ENCODE results near the gene PPP4R3B. TPM values are rescaled to one million over a fixed set of nuclear protein-coding genes. Genes with fewer than 3 reads are reported as not detected.

The PPP4R3B gene
- total RNA-seq, 1 experiment from 2014 or later, result 88.9 TPM

GRCh38 chr2:55511508-55512124 lies 105.8 kb downstream of the PPP4R3B start:
- H3K27ac ChIP-seq, result no peak overlapping the region
- no peaks in the 10 kb centered on the region for H3K36me3 ChIP-seq
- H3K4me1 ChIP-seq, result peaks cover 11% of the 10 kb centered on the region
- H3K27me3 ChIP-seq, result no peaks in the 10 kb centered on the region
- no peak overlapping the region for H3K4me3 ChIP-seq
- DNase-seq, result peak; percentile 46 to 79
- no peaks in the 10 kb centered on the region for H3K9me3 ChIP-seq (replicated peaks)

- no peak for DNase-seq
- H3K27ac ChIP-seq, result no peak overlapping the region
- peaks cover 4% of the 10 kb centered on the region; the same call in 1 of the 2 replicates for H3K4me1 ChIP-seq
- no peaks in the 10 kb centered on the region for H3K36me3 ChIP-seq
- H3K9me3 ChIP-seq (replicated peaks), result no peaks in the 10 kb centered on the region
- no peaks in the 10 kb centered on the region for H3K27me3 ChIP-seq
- no peak overlapping the region for H3K4me3 ChIP-seq
Measured at GRCh38 chr2:55502590-55503141, 114.8 kb downstream of the PPP4R3B start.

- no peak for DNase-seq
- Histone ChIP-seq H3K9me3 (replicated peaks) (no peaks in the 10 kb centered on the region), H3K27ac (no peak overlapping the region), H3K4me3 (no peak overlapping the region), H3K36me3 (no peaks in the 10 kb centered on the region), H3K27me3 (no peaks in the 10 kb centered on the region), H3K4me1 (peaks cover 4% of the 10 kb centered on the region; the same call in 1 of the 2 replicates)
Measured at GRCh38 chr2:55500025-55500424, 117.4 kb downstream of the PPP4R3B start.

GRCh38 chr2:55498582-55498981 lies 118.8 kb downstream of the PPP4R3B start:
- no peaks in the 10 kb centered on the region for H3K27me3 ChIP-seq
- no peaks in the 10 kb centered on the region for H3K36me3 ChIP-seq
- H3K4me3 ChIP-seq, result no peak overlapping the region
- H3K9me3 ChIP-seq (replicated peaks), result no peaks in the 10 kb centered on the region
- H3K4me1 ChIP-seq, result peaks cover 4% of the 10 kb centered on the region; the same call in 1 of the 2 replicates
- H3K27ac ChIP-seq, result no peak overlapping the region
- no peak for DNase-seq

Other genes with a start within 250 kb of the PPP4R3B start
- 99.2 and 134 TPM in 2 replicates for gene CCDC88A, start 197.8 kb downstream of the PPP4R3B start, total RNA-seq (2014; rRNA removed; shearing (Covaris generic))
- gene CFAP36, start 97.9 kb downstream of the PPP4R3B start, total RNA-seq (2014; rRNA removed; shearing (Covaris generic)), result 21.3 and 22.1 TPM in 2 replicates
- 61.1 and 67.9 TPM in 2 replicates for gene PNPT1, start 76.2 kb upstream of the PPP4R3B start, total RNA-seq (2014; rRNA removed; shearing (Covaris generic))